HG03457 (cell line): ENCODE measurements around the gene ATG13.
"Not testable (repeated sequence)": the region's sequence is repeated elsewhere in the genome, so short reads cannot be mapped to it uniquely, and the experiment has no call there.

Source experiments
- ATAC-seq: cut with Tn5 transposase; IDR thresholded peaks from one replicate; pipeline ENCODE4 v1.9.1; 2021; ENCODE audit warnings: moderate number of reproducible peaks; ENCODE audit not compliant: unreplicated experiment

Gene ATG13

GRCh38 chr11:46694607-46695006 lies 77.3 kb downstream of the ATG13 start:
- no peak for ATAC-seq

GRCh38 chr11:46695345-46696211 lies 78.2 kb downstream of the ATG13 start:
- ATAC-seq = no peak

- ATAC-seq = no peak
These were observed 78.8 kb downstream of the ATG13 start for GRCh38 chr11:46696212-46696558.

GRCh38 chr11:46697303-46697702 lies 80.0 kb downstream of the ATG13 start:
- ATAC-seq = no peak

GRCh38 chr11:46697723-46698122 lies 80.4 kb downstream of the ATG13 start:
- ATAC-seq = no peak

- no peak for ATAC-seq
These were observed 81.2 kb downstream of the ATG13 start for GRCh38 chr11:46698597-46698996.

- ATAC-seq = peak; percentile 80
These were observed 83.1 kb downstream of the ATG13 start, which contains the start of the genes ARHGAP1 and ZNF408 for GRCh38 chr11:46700241-46701077. Gene ARHGAP1, minus strand, starts transcription at chr11:46700619. Its CDS starts 4,512 bp downstream, at chr11:46696107. Gene ZNF408, plus strand, starts transcription at chr11:46701031. Its CDS starts 17 bp downstream, at chr11:46701048.

GRCh38 chr11:46701078-46701654 lies 83.8 kb downstream of the ATG13 start:
- no peak for ATAC-seq

- no peak for ATAC-seq
These were observed 87.8 kb downstream of the ATG13 start for GRCh38 chr11:46705070-46705688.

- no peak for ATAC-seq
These were observed 89.5 kb downstream of the ATG13 start for GRCh38 chr11:46706886-46707285.

GRCh38 chr11:46709351-46709750 lies 92.0 kb downstream of the ATG13 start:
- not testable (repeated sequence) for ATAC-seq

GRCh38 chr11:46710821-46711269 lies 93.5 kb downstream of the ATG13 start:
- no peak for ATAC-seq

GRCh38 chr11:46711303-46711702 lies 94.0 kb downstream of the ATG13 start:
- no peak for ATAC-seq

- ATAC-seq = no peak
These were observed 95.7 kb downstream of the ATG13 start for GRCh38 chr11:46712874-46713576.

GRCh38 chr11:46717825-46718154 lies 100.4 kb downstream of the ATG13 start:
- not testable (repeated sequence) for ATAC-seq

GRCh38 chr11:46718155-46719019 lies 101.0 kb downstream of the ATG13 start:
- no peak for ATAC-seq

- no peak for ATAC-seq
These were observed 101.7 kb downstream of the ATG13 start, which contains the start of gene F2 for GRCh38 chr11:46719048-46719542. Gene F2, plus strand, starts transcription at chr11:46719213. Its CDS starts 23 bp downstream, at chr11:46719236.

GRCh38 chr11:46719543-46720218 lies 102.3 kb downstream of the ATG13 start:
- ATAC-seq = no peak

- ATAC-seq = no peak
These were observed 103.9 kb downstream of the ATG13 start for GRCh38 chr11:46721286-46721685.
